Measurements from ENCODE around the gene AIPL1. TPM values are rescaled to one million over a fixed set of nuclear protein-coding genes. Genes with fewer than 3 reads are reported as not detected.

AIPL1 gene
- total and polyA plus RNA-seq, 2 of the 13 experiments (the other 11 are each of a cell fraction or from before 2014, with no cell fraction given) = not detected

- no peaks in the 10 kb centered on the region for H3K4me1 ChIP-seq (ENCODE audit: insufficient read depth, low read length)
- no TSS peak for BruUV-seq (replicated peaks)
- TF ChIP-seq CBFB (CRISPR knock-in tag; IDR thresholded peaks at IDR 0.05) (no peak), ZSCAN21 (CRISPR knock-in tag; IDR thresholded peaks at IDR 0.05; ENCODE audit: borderline replicate concordance) (no peak), NRL (CRISPR knock-in tag; IDR thresholded peaks at IDR 0.05; ENCODE audit: borderline replicate concordance) (no peak), SP4 (CRISPR knock-in tag; IDR thresholded peaks at IDR 0.05) (no peak), ZKSCAN1 (IDR thresholded peaks at IDR 0.05; ENCODE audit: low read length) (no peak), ZMAT3 (CRISPR knock-in tag; conservative IDR thresholded peaks at IDR 0.05) (no peak), MXD1 (CRISPR knock-in tag; IDR thresholded peaks at IDR 0.05) (no peak), SALL1 (CRISPR knock-in tag; IDR thresholded peaks at IDR 0.05) (no peak), ZNF674 (CRISPR knock-in tag; IDR thresholded peaks at IDR 0.05; ENCODE audit: low read depth) (no peak), MED1 (CRISPR knock-in tag; IDR thresholded peaks at IDR 0.05) (no peak), ARNT (IDR thresholded peaks at IDR 0.05) (no peak)
- TF ChIP-seq, protein P1, sequence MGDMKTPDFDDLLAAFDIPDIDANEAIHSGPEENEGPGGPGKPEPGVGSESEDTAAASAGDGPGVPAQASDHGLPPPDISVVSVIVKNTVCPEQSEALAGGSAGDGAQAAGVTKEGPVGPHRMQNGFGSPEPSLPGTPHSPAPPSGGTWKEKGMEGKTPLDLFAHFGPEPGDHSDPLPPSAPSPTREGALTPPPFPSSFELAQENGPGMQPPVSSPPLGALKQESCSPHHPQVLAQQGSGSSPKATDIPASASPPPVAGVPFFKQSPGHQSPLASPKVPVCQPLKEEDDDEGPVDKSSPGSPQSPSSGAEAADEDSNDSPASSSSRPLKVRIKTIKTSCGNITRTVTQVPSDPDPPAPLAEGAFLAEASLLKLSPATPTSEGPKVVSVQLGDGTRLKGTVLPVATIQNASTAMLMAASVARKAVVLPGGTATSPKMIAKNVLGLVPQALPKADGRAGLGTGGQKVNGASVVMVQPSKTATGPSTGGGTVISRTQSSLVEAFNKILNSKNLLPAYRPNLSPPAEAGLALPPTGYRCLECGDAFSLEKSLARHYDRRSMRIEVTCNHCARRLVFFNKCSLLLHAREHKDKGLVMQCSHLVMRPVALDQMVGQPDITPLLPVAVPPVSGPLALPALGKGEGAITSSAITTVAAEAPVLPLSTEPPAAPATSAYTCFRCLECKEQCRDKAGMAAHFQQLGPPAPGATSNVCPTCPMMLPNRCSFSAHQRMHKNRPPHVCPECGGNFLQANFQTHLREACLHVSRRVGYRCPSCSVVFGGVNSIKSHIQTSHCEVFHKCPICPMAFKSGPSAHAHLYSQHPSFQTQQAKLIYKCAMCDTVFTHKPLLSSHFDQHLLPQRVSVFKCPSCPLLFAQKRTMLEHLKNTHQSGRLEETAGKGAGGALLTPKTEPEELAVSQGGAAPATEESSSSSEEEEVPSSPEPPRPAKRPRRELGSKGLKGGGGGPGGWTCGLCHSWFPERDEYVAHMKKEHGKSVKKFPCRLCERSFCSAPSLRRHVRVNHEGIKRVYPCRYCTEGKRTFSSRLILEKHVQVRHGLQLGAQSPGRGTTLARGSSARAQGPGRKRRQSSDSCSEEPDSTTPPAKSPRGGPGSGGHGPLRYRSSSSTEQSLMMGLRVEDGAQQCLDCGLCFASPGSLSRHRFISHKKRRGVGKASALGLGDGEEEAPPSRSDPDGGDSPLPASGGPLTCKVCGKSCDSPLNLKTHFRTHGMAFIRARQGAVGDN (CRISPR knock-in tag; IDR thresholded peaks at IDR 0.05) = no peak
- FAIRE-seq (no peak), DNase-seq (ENCODE audit: low spot score) (no peak), ATAC-seq (no peak)
- no peak overlapping the region for H3K4me2 ChIP-seq (ENCODE audit: low read depth, low read length)
- H4K20me1 ChIP-seq (ENCODE audit: insufficient read depth, low read length) = no peaks in the 10 kb centered on the region
- H3K27ac ChIP-seq (ENCODE audit: extremely low read length, insufficient read depth, low read length) = no peak overlapping the region
- no peak overlapping the region for H3K4me3 ChIP-seq (replicated peaks in 1 of 3; ENCODE audit: insufficient read depth in 1 of 3, low read depth in 2 of 3, low read length in 3 of 3)
- CTCF ChIA-PET (ENCODE audit: low intra/inter-chr PET ratio, low total read pairs) = no interaction called here
- POLR2A ChIA-PET = no interaction called here
- 53% methylated on average over 8 of the region's 8 CpGs for WGBS (ENCODE audit: low lambda C conversion rate)
- H3K9ac ChIP-seq (ENCODE audit: insufficient read depth, low read depth, low read length) = no peak overlapping the region
- no peaks in the 10 kb centered on the region for H3K9me3 ChIP-seq (ENCODE audit: low read length)
- no peaks in the 10 kb centered on the region for H3K79me2 ChIP-seq (ENCODE audit: insufficient read depth, low read length)
- in situ Hi-C loops (cut with HindIII; ENCODE audit: extremely low pct_ligation_motif_present, low pct_unique_long_range_greater_than_20kb) (no loop called here), intact Hi-C loops (cut with micrococcal nuclease; ENCODE audit: unreplicated experiment) (loop anchor here (10.0 kb wide), 1 partner anchor 79 kb away; the partner anchor contains the start of gene PITPNM3)
- no peaks in the 10 kb centered on the region for H3K36me3 ChIP-seq (replicated peaks in 1 of 2; ENCODE audit: control insufficient read depth in 1 of 2, insufficient read depth in 2 of 2, low read length in 2 of 2)
- H3K27me3 ChIP-seq (ENCODE audit: control insufficient read depth in 1 of 2, insufficient read depth in 2 of 2, low read length in 2 of 2) = no peaks in the 10 kb centered on the region
- H2AFZ ChIP-seq (ENCODE audit: low read length) = no peak overlapping the region
Observed at GRCh38 chr17:6476076-6476809, 41.3 kb upstream of the AIPL1 start.
